GM23338 (cell line): ENCODE data around the gene SH3RF3. TPM values are rescaled to one million over a fixed set of nuclear protein-coding genes. Genes with fewer than 3 reads are reported as not detected.

Experiments used
- ATAC-seq: fragments of 200-7000 bp; cut with Tn5 transposase; 3 replicates; pipeline ENCODE4 v1.9.1; 2020
- DNase-seq: peaks from one replicate; pipeline ENCODE4 v3.0.0-alpha.2; 2015; ENCODE audit warnings: low spot score
- H2AFZ ChIP-seq: fragments of 200-600 bp; sonication (generic); 2 replicates; pipeline ENCODE4 v1.8.0; 2016; ENCODE audit warnings: antibody characterized with exemption, mild to moderate bottlenecking, moderate library complexity
- H3F3A ChIP-seq: fragments of 200-600 bp; sonication (generic); replicated peaks from 2 replicates; pipeline ENCODE4 v1.8.0; 2017; ENCODE audit warnings: antibody characterized with exemption, mixed run types, low read depth
- H3K27ac ChIP-seq: fragments of 200-600 bp; sonication (generic); 2 replicates; pipeline ENCODE4 v1.6.1; 2016; ENCODE audit warnings: low read depth
- H3K27me3 ChIP-seq: fragments of 200-600 bp; sonication (generic); 2 replicates; pipeline ENCODE4 v1.8.0; 2016; ENCODE audit warnings: mild to moderate bottlenecking, mixed run types, moderate library complexity; ENCODE audit not compliant: insufficient read depth
- H3K36me3 ChIP-seq: fragments of 200-600 bp; sonication (generic); 2 replicates; pipeline ENCODE4 v1.8.0; 2016; ENCODE audit warnings: mild to moderate bottlenecking; ENCODE audit not compliant: insufficient read depth
- H3K4me1 ChIP-seq: fragments of 200-600 bp; sonication (generic); 2 replicates; pipeline ENCODE4 v1.8.0; 2016; ENCODE audit warnings: mild to moderate bottlenecking, moderate library complexity; ENCODE audit not compliant: insufficient read depth
- H3K4me2 ChIP-seq: fragments of 200-600 bp; sonication (generic); 2 replicates; pipeline ENCODE4 v1.7.1; 2017; ENCODE audit warnings: mixed run types
- H3K4me3 ChIP-seq: fragments of 200-600 bp; sonication (generic); 2 replicates; pipeline ENCODE4 v1.6.1; 2016; ENCODE audit warnings: mixed run types
- H3K79me2 ChIP-seq: fragments of 200-600 bp; sonication (generic); replicated peaks from 2 replicates; pipeline ENCODE4 v1.8.0; 2017; ENCODE audit warnings: mild to moderate bottlenecking; ENCODE audit not compliant: insufficient read depth
- H3K9me2 ChIP-seq: fragments of 200-600 bp; sonication (generic); 2 replicates; pipeline ENCODE4 v1.8.0; 2017; ENCODE audit not compliant: insufficient read depth
- H4K20me1 ChIP-seq: fragments of 200-600 bp; sonication (generic); replicated peaks from 2 replicates; pipeline ENCODE4 v1.8.0; 2017; ENCODE audit warnings: mild to moderate bottlenecking; ENCODE audit not compliant: insufficient read depth
- H3K27ac Mint-ChIP-seq: 2 replicates; pipeline ENCODE4 v1.8.0; 2020; ENCODE audit warnings: inconsistent platforms, mild to moderate bottlenecking, moderate library complexity, mixed read lengths
- H3K27me3 Mint-ChIP-seq: 3 replicates; pipeline ENCODE4 v1.8.0; 2022; ENCODE audit warnings: low read depth, mild to moderate bottlenecking, moderate library complexity, mixed read lengths, inconsistent platforms; ENCODE audit not compliant: insufficient read depth, poor library complexity
- H3K36me3 Mint-ChIP-seq: 3 replicates; pipeline ENCODE4 v1.8.0; 2021; ENCODE audit warnings: low read depth, mild to moderate bottlenecking, inconsistent platforms, moderate library complexity, mixed read lengths
- H3K4me1 Mint-ChIP-seq: 3 replicates; pipeline ENCODE4 v1.8.0; 2020; ENCODE audit warnings: mild to moderate bottlenecking, inconsistent platforms, mixed read lengths
- H3K4me3 Mint-ChIP-seq: 3 replicates; pipeline ENCODE4 v1.8.0; 2021; ENCODE audit warnings: moderate library complexity, mild to moderate bottlenecking, inconsistent platforms, mixed read lengths
- H3K9me3 Mint-ChIP-seq: 3 replicates; pipeline ENCODE4 v1.8.0; 2020; ENCODE audit warnings: moderate library complexity, mild to moderate bottlenecking, inconsistent platforms, mixed read lengths
- CREB1 ChIP-seq: fragments of 250-450 bp; sonication (Bioruptor Pico); IDR thresholded peaks from 2 replicates; pipeline ENCODE4 v1.5.0; 2020; ENCODE audit warnings: low read depth, mild to moderate bottlenecking, moderate library complexity
- EZH2 ChIP-seq: fragments of 200-600 bp; sonication (generic); IDR thresholded peaks from one replicate; pipeline ENCODE4 v1.8.0; 2017; ENCODE audit warnings: antibody characterized with exemption, mild to moderate bottlenecking, low read depth; ENCODE audit not compliant: unreplicated experiment
- EZH2phosphoT487 ChIP-seq: fragments of 200-600 bp; sonication (generic); IDR thresholded peaks from one replicate; pipeline ENCODE4 v1.8.1; 2018; ENCODE audit warnings: antibody characterized with exemption; ENCODE audit not compliant: unreplicated experiment
- JUNB ChIP-seq: IDR thresholded peaks from one replicate; pipeline ENCODE4 v1.6.1; 2016; ENCODE audit warnings: antibody characterized with exemption; ENCODE audit not compliant: unreplicated experiment
- NANOG ChIP-seq: IDR thresholded peaks from 2 replicates; pipeline ENCODE4 v1.6.1; 2016; ENCODE audit warnings: antibody characterized with exemption, borderline replicate concordance
- POLR2AphosphoS5 ChIP-seq: IDR thresholded peaks from 2 replicates; pipeline ENCODE4 v1.6.1; 2016; ENCODE audit warnings: antibody characterized with exemption, low read depth
- ZNF331 ChIP-seq: fragments of 250-450 bp; sonication (Bioruptor Pico); IDR thresholded peaks from 2 replicates; pipeline ENCODE4 v1.5.0; 2020; ENCODE audit warnings: low read depth, mild to moderate bottlenecking, moderate library complexity
- polyA plus RNA-seq: library from polyadenylated mRNA; unstranded; fragments of >200 nt; fragmentation: Nextera tagmentation; extraction: Ambion mirVana; gene quantifications from 2 replicates; pipeline ENCODE4 v1.2.1, GENCODE V29; 2016
- total RNA-seq: library from RNA; depleted of rRNA; stranded (reverse); fragments of >200 nt; shearing (Covaris generic); gene quantifications from 2 replicates; pipeline ENCODE4 v1.2.3, GENCODE V29; 2014
- TF ChIP-seq, protein P1 (sequence below): IDR thresholded peaks from 2 replicates; pipeline ENCODE4 v1.6.1; 2016; ENCODE audit warnings: antibody characterized with exemption
- TF ChIP-seq, protein P2 (sequence below), 2 experiments: fragments of 200-600 bp in 1 of 2; sonication (generic) in 1 of 2; conservative IDR thresholded peaks; 2 replicates each; pipeline versions ENCODE4 v1.5.1 to v1.6.1; 2016 to 2017; ENCODE audit warnings: antibody characterized with exemption in 2 of 2, low read depth in 2 of 2, mild to moderate bottlenecking in 2 of 2, moderate library complexity in 1 of 2

Gene SH3RF3
- total and polyA plus RNA-seq, 2 experiments from 2014 or later = 0.11 to 0.63 TPM

DNA sequence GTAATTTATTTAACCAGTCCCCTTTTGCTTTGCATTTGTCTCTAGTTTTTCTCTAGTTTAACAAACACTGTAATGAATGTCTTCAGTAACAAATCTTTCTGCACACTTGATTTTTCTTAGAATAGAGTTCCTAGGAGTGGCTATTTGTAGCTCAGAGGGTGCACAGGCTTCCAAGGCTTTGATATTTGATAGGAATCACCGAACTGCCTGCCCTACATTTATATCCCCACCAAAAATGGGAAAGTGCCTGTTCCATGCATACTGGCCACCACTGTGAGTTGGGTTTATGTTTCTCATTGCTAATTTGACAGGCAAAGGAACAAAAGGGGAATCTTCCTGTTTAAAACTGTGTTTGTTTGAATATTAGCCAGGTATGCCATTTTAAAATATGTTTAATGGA lies 238.7 kb downstream of the SH3RF3 start:
- Histone ChIP-seq H3K27me3 (no peaks in the 10 kb centered on the region), H3K4me3 (no peak overlapping the region), H2AFZ (no peak overlapping the region), H3F3A (no peaks in the 10 kb centered on the region), H3K36me3 (no peaks in the 10 kb centered on the region), H3K79me2 (no peaks in the 10 kb centered on the region), H3K4me2 (no peak overlapping the region), H3K9me2 (no peaks in the 10 kb centered on the region), H3K27ac (no peak overlapping the region), H4K20me1 (no peaks in the 10 kb centered on the region), H3K4me1 (no peaks in the 10 kb centered on the region)
- TF ChIP-seq POLR2AphosphoS5 = no peak
- TF ChIP-seq EZH2phosphoT487 = no peak
- TF ChIP-seq CREB1 (CRISPR knock-in tag) = no peak
- TF ChIP-seq NANOG = no peak
- peaks cover 2% of the 10 kb centered on the region for H3K27me3 Mint-ChIP-seq
- ATAC-seq = no peak
- no peak for DNase-seq
- no peaks in the 10 kb centered on the region for H3K9me3 Mint-ChIP-seq
- no peaks in the 10 kb centered on the region; the same call in 2 of the 3 replicates for H3K36me3 Mint-ChIP-seq
- H3K27ac Mint-ChIP-seq = no peak overlapping the region
- H3K4me1 Mint-ChIP-seq = no peaks in the 10 kb centered on the region; the same call in 2 of the 3 replicates
- H3K4me3 Mint-ChIP-seq = no peak overlapping the region

DNA sequence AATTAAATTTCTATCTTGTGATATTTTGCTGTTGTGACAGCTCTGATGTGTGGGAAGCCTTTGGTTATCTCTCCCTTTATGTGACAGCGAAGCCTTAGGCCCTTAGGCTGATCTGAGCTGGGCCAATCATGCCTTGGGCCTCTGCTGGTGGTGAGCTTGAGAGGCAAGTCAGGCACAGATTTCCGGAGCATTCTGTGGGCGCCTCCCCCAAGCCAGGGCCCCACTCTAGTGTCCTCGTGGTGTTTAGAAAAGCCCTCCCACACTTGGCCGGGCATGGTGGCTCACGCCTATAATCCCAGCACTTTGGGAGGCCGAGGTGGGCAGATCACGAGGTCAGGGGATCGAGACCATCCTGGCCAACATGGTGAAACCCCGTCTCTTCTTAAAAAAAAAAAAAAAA lies 239.8 kb downstream of the SH3RF3 start:
- Histone ChIP-seq H3K27ac (no peak overlapping the region), H3K4me2 (no peak overlapping the region), H3F3A (no peaks in the 10 kb centered on the region), H3K4me3 (no peak overlapping the region), H3K9me2 (no peaks in the 10 kb centered on the region), H3K27me3 (no peaks in the 10 kb centered on the region), H4K20me1 (no peaks in the 10 kb centered on the region), H3K4me1 (no peaks in the 10 kb centered on the region), H3K79me2 (no peaks in the 10 kb centered on the region), H3K36me3 (no peaks in the 10 kb centered on the region), H2AFZ (no peak overlapping the region)
- H3K27ac Mint-ChIP-seq = no peak overlapping the region
- no peak overlapping the region for H3K4me3 Mint-ChIP-seq
- H3K27me3 Mint-ChIP-seq = peaks cover 2% of the 10 kb centered on the region
- TF ChIP-seq JUNB (no peak), ZNF331 (CRISPR knock-in tag) (no peak)
- TF ChIP-seq, protein P1, sequence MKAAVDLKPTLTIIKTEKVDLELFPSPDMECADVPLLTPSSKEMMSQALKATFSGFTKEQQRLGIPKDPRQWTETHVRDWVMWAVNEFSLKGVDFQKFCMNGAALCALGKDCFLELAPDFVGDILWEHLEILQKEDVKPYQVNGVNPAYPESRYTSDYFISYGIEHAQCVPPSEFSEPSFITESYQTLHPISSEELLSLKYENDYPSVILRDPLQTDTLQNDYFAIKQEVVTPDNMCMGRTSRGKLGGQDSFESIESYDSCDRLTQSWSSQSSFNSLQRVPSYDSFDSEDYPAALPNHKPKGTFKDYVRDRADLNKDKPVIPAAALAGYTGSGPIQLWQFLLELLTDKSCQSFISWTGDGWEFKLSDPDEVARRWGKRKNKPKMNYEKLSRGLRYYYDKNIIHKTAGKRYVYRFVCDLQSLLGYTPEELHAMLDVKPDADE = no peak
- H3K36me3 Mint-ChIP-seq = no peaks in the 10 kb centered on the region; the same call in 2 of the 3 replicates
- DNase-seq (no peak), ATAC-seq (peak; percentile 30; the same call in 2 of the 3 replicates)
- no peaks in the 10 kb centered on the region for H3K9me3 Mint-ChIP-seq
- no peaks in the 10 kb centered on the region; the same call in 2 of the 3 replicates for H3K4me1 Mint-ChIP-seq

DNA sequence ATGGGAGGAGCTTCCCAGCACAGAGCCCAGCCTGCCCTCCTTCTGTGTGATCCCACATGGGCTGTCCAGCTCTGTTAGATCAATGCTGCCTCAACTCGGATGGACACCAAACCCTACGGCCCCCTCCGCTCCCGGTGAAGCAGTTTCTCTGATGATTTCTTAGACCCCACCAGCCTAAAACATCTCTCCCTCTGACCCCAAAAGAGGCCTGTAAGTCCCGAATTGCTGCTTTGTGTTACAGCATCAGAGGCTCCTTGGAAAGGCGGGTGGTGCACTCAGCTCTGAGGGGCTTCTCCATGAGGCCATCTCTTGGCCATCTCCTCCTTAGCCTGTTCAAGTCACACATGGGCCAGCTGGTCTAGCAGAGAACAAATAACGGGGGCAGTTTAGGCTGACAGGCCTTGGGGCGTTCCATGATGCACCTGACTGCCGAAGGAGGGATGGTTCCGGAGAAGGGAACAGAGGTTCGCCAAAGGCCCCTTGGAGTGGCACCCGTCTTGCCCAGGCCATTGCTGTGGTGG lies 240.7 kb downstream of the SH3RF3 start:
- no peak overlapping the region for H3K4me3 Mint-ChIP-seq
- no peaks in the 10 kb centered on the region for H3K9me2 ChIP-seq
- no peak for DNase-seq
- no peaks in the 10 kb centered on the region for H3K27me3 ChIP-seq
- no peak overlapping the region for H3K4me2 ChIP-seq
- H3K36me3 Mint-ChIP-seq = no peaks in the 10 kb centered on the region; the same call in 2 of the 3 replicates
- H3K4me3 ChIP-seq = no peak overlapping the region
- H3K27ac ChIP-seq = no peak overlapping the region
- no peaks in the 10 kb centered on the region for H4K20me1 ChIP-seq
- no peaks in the 10 kb centered on the region for H3K9me3 Mint-ChIP-seq
- no peaks in the 10 kb centered on the region; the same call in 2 of the 3 replicates for H3K4me1 Mint-ChIP-seq
- no peaks in the 10 kb centered on the region for H3K79me2 ChIP-seq
- 0 out of 3 replicates have a peak, but pooled peaks have one; percentile 24 for ATAC-seq
- H3K27me3 Mint-ChIP-seq = peaks cover 5% of the 10 kb centered on the region
- H2AFZ ChIP-seq = no peak overlapping the region
- H3K4me1 ChIP-seq = no peaks in the 10 kb centered on the region
- H3K27ac Mint-ChIP-seq = no peak overlapping the region
- no peaks in the 10 kb centered on the region for H3F3A ChIP-seq
- H3K36me3 ChIP-seq = no peaks in the 10 kb centered on the region
- TF ChIP-seq, protein P2, sequence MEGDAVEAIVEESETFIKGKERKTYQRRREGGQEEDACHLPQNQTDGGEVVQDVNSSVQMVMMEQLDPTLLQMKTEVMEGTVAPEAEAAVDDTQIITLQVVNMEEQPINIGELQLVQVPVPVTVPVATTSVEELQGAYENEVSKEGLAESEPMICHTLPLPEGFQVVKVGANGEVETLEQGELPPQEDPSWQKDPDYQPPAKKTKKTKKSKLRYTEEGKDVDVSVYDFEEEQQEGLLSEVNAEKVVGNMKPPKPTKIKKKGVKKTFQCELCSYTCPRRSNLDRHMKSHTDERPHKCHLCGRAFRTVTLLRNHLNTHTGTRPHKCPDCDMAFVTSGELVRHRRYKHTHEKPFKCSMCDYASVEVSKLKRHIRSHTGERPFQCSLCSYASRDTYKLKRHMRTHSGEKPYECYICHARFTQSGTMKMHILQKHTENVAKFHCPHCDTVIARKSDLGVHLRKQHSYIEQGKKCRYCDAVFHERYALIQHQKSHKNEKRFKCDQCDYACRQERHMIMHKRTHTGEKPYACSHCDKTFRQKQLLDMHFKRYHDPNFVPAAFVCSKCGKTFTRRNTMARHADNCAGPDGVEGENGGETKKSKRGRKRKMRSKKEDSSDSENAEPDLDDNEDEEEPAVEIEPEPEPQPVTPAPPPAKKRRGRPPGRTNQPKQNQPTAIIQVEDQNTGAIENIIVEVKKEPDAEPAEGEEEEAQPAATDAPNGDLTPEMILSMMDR (conservative IDR thresholded peaks at IDR 0.05; ENCODE audit: low read depth in 2 of 2) = no peak
- TF ChIP-seq CREB1 (CRISPR knock-in tag) = no peak
- TF ChIP-seq EZH2 = no peak
- TF ChIP-seq POLR2AphosphoS5 = no peak
- no peak for TF ChIP-seq NANOG
- TF ChIP-seq, protein P1 = no peak
